Colon (tissue), 2 donors: ENCODE data around the gene CTSC.
"Not testable (repeated sequence)": the region's sequence is repeated elsewhere in the genome, so short reads cannot be mapped to it uniquely, and the experiment has no call there.

ENCODE experiments used
- FAIRE-seq: peaks from 2 replicates; lab custom pipeline; 2012; peaks lifted over from hg19 to GRCh38; lab: Jason Lieb, UNC
- donor health status: control.
- donor health status: control.

Gene CTSC

GRCh38 chr11:88281317-88281712 lies 56.2 kb downstream of the CTSC start:
- FAIRE-seq, result no peak

- FAIRE-seq, result no peak
Observed at GRCh38 chr11:88280673-88281316, 56.7 kb downstream of the CTSC start.

- FAIRE-seq, result no peak
Observed at GRCh38 chr11:88277349-88277915, 60.1 kb downstream of the CTSC start.

DNA sequence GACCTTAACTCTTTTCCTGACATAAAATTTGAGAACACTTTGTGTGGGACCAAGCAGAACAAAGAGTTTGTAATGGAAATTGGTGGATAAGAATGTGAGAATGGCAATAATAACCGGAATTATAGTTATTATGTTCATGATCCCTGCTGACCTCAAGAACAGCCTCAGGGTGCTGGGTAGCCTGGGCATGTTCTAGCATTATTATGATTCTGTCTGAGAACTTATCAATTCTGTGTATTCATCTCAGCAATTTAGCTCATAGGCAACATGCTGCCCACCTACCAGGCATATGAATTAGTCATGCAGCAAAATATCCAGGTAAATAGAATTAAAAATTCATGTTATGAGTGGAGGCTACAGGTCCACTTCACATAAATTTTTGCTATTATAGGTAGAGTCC lies 61.9 kb downstream of the CTSC start:
- no peak for FAIRE-seq

- FAIRE-seq, result no peak
Observed at GRCh38 chr11:88266919-88267318, 70.6 kb downstream of the CTSC start.

DNA sequence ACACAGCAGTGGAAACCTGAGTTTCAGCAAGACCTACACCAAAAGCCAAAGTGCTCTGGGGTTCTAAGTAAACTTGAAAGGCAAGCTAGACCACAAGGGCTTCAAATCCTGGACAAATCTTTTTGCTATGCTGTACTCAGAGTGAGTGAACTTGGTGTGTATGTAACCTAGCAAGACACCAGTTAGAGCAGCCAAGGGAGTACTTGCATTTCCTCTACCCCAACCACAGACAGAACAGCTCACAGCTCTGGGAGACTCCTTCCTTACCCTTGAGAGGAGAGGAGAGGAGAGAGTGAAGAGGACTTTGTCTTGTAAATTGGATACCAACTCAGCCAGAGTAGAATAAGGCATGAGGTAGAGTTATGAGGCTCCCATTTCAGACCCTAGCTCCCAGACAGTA lies 71.4 kb downstream of the CTSC start:
- FAIRE-seq, result no peak

- no peak for FAIRE-seq
Observed at GRCh38 chr11:88259431-88259830, 78.1 kb downstream of the CTSC start.

GRCh38 chr11:88252208-88252607 lies 85.3 kb downstream of the CTSC start:
- no peak for FAIRE-seq

DNA sequence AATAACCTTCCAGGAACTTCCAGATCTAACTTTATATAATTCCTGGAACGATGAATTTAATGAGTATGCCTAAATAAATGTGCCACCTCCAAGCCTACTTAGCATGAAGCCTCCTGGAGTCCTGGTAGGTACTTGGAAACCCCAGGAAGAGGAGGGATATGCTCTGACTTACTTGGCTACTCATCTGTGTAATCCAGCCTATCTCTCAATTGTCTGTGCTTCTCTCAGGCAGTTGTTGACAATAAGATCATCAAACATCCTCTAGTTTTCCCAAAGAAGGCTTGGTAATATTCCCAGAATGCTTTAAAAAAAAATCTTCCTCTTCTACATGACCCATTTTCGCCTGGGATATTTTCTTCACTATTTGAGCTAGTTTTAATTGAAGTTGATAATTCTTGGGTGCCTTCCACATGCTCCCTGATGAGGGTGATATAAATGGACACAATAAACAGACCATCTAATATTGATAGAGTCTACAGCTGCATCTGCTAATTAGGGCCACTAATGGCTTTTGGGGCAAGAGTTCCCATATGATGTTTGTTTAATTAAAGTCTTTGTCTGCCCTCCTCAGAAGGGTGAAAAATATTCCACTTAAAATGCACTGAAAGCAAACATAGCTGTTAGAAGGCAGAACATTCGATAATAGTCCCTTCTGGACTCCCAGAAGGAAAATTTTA lies 86.8 kb downstream of the CTSC start:
- no peak for FAIRE-seq

DNA sequence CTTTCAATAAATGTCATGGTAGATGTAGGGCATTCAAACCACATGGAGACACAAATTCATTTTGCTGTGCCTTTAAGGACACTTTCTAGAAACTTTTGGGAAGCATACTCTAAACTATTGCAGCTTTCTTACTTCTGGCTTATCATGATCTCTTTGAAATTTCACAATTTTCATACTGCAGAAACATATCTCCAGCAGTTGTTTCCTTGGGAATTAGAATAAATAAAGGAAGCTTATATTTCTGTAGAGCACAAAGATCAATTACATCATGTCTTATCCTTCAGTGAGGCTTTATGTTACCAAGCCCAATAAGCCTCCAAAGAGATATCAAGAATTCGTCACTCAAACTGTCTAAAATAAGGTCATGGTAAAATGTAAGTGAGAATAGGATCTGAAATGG lies 87.8 kb downstream of the CTSC start:
- no peak for FAIRE-seq

- FAIRE-seq, result no peak
Observed at GRCh38 chr11:88246696-88247095, 90.8 kb downstream of the CTSC start.

- not testable (repeated sequence) for FAIRE-seq
Observed at GRCh38 chr11:88245576-88245975, 92.0 kb downstream of the CTSC start.
